Stimulated activated CD8-positive, alpha-beta memory T cell treated with anti-CD3 and anti-CD28 coated beads, Interleukin-2, amount 100 ng/mL, for 1 hour (primary cell): ENCODE data around the gene DSPP.
"Not testable (repeated sequence)": the region's sequence is repeated elsewhere in the genome, so short reads cannot be mapped to it uniquely, and the experiment has no call there.

Experiments used
- DNase-seq, 2 donors: peaks; one replicate each; pipeline ENCODE4 v3.0.0-alpha.2; 2020; ENCODE audit warnings: low read depth in 2 of 2

Gene DSPP

DNA sequence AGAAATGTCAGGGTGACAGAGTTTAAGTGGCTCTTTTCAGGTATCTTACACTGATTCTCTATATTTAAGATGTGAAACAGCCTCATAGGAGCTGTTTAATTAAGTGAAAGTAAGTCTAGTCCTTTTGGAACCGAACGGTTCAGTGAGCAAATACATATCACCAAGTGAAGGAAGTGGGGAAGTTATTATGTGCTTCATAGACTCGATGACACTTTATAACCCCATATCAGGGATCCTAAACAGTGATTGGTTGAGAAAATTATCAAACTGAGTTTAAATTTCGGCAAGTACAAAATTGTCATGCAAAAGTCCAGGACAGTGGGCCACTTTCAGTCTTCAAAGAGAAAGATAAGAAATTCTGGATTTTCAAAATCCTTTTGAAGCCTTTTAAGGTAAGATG is at the start of gene DSPP:
Gene DSPP, plus strand, starts transcription at position 301 of the 400 bp plus-strand sequence. CDS start 2,380 bp downstream, outside the sequence.
- no peak for DNase-seq

DNA sequence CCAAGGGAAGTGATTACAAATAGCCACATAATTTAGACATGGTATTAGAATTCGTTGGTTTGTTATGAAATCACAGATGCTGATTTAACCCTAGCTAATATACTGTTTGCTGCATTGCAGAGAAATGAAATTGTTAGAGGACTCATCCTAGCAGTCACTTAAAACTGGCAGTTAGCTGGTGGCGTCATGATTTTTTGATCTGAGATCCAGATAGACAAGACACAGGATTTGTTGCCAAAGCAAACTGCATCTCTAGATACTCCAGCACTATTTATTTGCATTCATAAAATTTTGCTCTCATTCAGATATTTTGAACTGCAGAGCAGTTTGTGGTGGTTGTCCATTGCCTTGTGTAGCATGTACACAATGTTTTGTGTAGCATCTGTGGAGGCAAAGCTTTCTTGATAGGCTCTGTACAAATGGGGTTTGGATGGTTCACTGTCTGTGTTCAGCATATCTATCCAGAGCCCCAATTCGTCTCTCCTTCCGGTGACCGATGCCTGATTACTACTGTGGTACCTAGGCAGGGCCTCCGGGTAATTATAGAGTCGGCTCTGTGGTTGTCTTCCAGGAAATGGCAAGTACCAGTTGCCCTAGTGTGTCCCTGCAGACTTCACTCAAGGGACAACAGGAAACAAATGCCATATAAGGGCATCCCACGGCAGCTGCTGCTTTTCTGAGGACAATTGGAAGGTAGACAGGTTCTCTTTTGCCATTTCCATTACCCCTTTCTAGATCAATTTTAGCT is 49.1 kb upstream of the DSPP start:
- peak; percentile 1 to 10 for DNase-seq

DNA sequence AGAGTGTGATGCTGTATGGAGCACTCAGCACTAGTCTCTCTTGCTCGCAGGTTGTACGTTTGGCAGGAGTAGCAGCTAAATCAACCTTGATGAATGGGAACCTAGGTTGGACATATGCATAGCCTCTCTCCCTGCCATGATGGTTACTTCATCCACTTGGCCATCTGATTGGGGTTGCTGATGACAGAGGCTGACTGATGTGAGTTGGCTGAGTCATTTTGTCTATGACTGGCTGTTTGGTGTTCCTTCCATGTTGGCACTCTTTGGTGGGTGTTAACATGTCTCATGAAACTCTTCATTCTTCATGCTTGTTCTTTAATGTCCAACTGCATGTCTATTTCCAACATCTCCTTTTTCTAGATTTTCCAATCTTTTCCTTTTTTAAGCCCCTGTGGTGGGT is 47.5 kb upstream of the DSPP start:
- DNase-seq, result no peak

DNA sequence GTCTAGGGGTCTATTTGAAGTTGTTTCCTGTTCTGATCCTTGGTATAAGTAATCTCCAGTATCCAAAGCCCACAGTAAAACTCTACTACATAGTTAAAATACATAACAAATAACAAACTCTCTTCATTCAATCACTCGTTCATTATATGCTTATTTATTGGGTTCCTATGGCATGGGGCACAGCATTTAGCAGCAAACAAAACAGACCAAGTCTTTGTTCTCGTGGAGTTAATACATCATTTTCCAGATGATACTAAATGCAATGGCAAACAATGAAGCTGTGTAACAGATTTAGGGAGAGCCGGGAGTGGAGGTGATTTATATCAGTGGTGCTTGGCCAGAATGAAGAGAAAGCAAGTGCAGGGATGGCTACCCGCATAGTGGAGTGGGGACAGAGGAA is 42.6 kb upstream of the DSPP start:
- DNase-seq, result no peak

- DNase-seq, result no peak
These were observed 42.1 kb upstream of the DSPP start for GRCh38 chr4:87566276-87566675.

DNA sequence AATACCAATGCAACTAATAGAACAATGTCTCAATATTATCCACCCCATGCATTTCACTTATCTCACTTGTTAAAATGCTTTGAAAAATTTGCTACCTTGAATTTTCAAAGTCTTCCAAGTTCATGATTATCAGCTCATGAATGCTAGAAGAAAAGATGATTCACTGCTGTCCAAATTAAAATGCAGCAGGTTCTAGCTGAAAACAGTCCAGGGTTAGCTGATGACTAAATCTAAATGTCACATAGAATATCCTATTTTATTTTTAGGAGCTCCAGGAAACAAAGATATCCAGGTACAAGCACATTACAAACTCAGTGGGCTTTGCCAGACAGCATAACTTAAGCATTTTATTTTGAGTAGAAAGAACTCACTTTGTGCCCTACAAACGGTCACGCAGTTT is 41.1 kb upstream of the DSPP start:
- DNase-seq, result no peak

GRCh38 chr4:87570290-87570805 is 38.0 kb upstream of the DSPP start:
- DNase-seq, result no peak

DNA sequence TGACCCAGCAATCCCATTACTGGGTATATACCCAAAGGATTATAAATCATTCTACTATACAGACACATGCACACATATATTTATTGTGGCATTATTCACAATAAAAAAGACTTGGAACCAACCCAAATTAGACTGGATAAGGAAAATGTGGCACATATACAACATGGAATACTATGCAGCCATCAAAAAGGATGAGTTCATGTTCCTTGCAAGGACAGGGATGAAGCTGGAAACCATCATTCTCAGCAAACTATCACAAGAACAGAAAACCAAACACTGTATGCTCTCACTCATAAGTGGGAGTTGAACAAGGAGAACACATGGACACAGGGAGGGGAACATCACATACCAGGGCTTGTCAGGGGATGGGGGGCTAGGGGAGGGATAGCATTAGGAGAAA is 34.0 kb upstream of the DSPP start:
- DNase-seq, result not testable (repeated sequence)

GRCh38 chr4:87574996-87575395 is 33.3 kb upstream of the DSPP start:
- no peak for DNase-seq

- DNase-seq, result no peak
These were observed 32.9 kb upstream of the DSPP start for GRCh38 chr4:87575408-87575807.

DNA sequence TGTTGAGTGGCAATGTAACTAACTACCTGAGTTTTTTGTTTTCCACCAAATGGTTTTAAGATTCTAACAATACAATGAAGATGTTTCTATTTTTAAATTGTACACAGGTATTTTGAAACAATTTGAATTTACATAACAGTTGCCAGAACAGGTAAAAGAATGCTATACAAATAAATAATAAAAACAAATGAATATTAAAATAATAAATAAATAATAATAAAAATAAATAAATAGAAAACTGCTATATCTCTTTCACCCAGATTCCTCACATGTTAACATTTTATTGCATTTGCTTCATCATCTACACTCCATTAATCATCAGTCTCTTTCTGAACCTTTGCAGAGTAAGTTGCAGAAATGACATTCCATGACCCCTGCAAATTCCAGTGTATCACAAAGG is 32.3 kb upstream of the DSPP start:
- no peak for DNase-seq

DNA sequence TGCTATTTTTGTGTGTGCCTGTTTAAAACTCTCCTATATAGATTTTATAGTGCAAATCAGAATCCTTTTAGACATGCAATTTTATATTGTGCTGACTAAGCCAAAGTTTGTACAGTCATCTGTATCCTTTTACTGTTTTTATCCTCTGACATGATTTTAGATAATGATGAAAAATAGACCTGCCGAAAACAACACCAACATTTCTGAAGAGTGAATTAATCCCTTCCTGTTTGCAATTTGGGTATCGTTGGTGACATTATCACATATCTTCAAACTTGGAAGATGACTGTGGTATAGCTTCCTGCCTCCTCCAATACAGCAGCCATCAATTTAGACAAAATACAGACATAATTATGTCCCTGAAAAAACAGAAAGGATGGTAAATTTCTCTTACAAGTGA is 28.9 kb upstream of the DSPP start:
- DNase-seq, result no peak

GRCh38 chr4:87580057-87580456 is 28.3 kb upstream of the DSPP start:
- DNase-seq, result no peak

DNA sequence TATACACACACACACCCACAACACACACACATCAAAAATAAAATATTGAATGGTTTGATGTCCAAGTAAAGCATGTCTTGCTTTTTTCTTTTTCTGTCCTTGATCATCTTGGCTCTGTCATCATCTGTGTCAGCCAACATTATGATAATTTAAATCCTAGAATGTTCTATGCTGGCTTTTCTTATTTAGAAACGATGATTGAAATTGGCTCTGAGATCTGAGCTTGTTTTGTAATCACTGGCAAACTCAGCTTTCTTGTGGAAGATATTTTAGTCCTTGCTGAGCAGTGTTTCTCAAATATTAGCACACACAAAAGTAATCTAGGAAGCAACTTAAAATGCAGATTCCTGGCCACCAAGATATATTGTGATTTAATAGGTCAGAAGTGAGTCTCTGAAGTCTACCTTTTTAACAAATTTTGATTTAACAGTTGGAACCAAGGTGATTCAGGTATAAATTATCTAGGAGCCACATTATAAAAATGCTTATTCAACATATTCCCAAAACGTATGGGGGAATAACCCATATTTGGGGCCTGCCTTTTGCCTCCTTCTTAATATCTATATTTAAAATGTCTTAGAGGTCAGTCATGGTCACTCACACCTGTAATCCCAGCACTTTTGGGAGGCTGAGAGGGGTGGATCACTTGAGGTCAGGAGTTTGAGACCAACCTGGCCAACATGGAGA is 24.0 kb upstream of the DSPP start:
- no peak for DNase-seq

GRCh38 chr4:87589531-87589930 is 18.8 kb upstream of the DSPP start:
- DNase-seq, result no peak

- DNase-seq, result no peak
These were observed 16.2 kb upstream of the DSPP start for GRCh38 chr4:87592124-87592523.

DNA sequence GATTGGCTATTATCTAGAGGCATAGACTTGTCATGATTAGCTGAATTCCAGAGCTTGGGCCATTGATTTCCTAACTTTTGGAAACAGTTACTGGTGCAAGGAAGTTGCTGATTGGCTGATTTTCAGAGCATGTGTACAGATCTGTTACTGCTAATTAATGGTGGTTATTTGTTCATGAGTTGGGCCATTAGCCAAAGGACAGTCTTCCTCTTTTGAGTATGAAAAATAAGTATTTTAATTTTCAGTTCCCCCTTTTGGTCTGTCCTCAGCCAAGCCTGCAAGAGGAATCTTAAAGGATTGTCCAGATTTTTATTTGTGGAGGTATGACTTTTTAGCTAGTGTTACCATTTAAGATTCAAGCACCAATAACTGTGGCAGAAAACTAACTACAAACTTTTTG is 7.0 kb upstream of the DSPP start:
- DNase-seq, result no peak

DNA sequence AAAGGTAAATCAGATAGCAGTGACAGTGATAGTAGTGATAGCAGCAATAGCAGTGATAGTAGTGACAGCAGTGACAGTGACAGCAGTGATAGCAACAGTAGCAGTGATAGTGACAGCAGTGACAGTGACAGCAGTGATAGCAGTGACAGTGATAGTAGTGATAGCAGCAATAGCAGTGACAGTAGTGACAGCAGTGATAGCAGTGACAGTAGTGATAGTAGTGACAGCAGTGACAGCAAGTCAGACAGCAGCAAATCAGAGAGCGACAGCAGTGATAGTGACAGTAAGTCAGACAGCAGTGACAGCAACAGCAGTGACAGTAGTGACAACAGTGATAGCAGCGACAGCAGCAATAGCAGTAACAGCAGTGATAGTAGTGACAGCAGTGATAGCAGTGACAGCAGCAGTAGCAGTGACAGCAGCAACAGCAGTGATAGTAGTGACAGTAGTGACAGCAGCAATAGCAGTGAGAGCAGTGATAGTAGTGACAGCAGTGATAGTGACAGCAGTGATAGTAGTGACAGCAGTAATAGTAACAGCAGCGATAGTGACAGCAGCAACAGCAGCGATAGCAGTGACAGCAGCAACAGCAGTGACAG is 6.1 kb downstream of the DSPP start:
- no peak for DNase-seq

GRCh38 chr4:87616268-87616667 is 7.9 kb downstream of the DSPP start:
- no peak for DNase-seq

DNA sequence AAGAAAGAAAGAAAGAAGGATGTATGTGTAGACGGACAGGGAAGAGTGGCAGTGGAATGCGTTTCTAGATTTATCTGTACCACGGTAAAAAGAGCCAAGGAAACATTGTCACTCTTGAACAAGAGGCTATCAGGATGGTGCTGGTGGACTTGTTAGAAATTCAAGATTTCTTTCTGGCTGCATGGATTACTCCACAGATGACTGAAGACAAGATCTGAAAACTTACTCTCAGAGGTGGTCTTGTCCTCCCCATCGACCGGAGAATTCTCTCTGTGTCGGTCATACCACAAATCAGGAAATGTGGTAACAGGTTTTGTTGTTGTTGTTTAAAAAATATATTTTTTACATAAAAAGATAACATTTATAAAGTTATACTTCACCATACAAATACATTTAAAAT is 11.8 kb downstream of the DSPP start:
- DNase-seq, result no peak

GRCh38 chr4:87620491-87620890 is 12.2 kb downstream of the DSPP start:
- no peak for DNase-seq

- no peak for DNase-seq
These were observed 14.0 kb downstream of the DSPP start for GRCh38 chr4:87622303-87622702.

GRCh38 chr4:87624698-87625097 is 16.4 kb downstream of the DSPP start:
- no peak for DNase-seq
